Measurements from ENCODE around the gene KAT2A.

The KAT2A gene

GRCh38 chr17:42068979-42069378 is 52.2 kb downstream of the KAT2A start:
- no peak for TF ChIP-seq CEBPB (IDR thresholded peaks at IDR 0.05)
- no peak for TF ChIP-seq EGR1 (IDR thresholded peaks at IDR 0.05)
- TF ChIP-seq EP300 (IDR thresholded peaks at IDR 0.05; ENCODE audit: borderline replicate concordance) = no peak
- TF ChIP-seq TAF1 (IDR thresholded peaks at IDR 0.05; ENCODE audit: low read depth) = no peak
- TF ChIP-seq FOXM1 (IDR thresholded peaks at IDR 0.05; ENCODE audit: borderline replicate concordance, low read depth) = no peak

- peak; percentile 76 for TF ChIP-seq RAD21 (IDR thresholded peaks at IDR 0.05; ENCODE audit: low read depth)
- no peak for TF ChIP-seq USF1 (IDR thresholded peaks at IDR 0.05)
- peak; percentile 64; the same call in 1 of the 2 replicates for TF ChIP-seq ZBTB7A (IDR thresholded peaks at IDR 0.05; ENCODE audit: low read depth)
These were observed 53.6 kb downstream of the KAT2A start for GRCh38 chr17:42067371-42068091.

GRCh38 chr17:42065201-42065600 is 56.0 kb downstream of the KAT2A start:
- TF ChIP-seq NFIC (IDR thresholded peaks at IDR 0.05) (no peak), RAD21 (IDR thresholded peaks at IDR 0.05; ENCODE audit: low read depth) (no peak), USF1 (IDR thresholded peaks at IDR 0.05) (no peak), TCF12 (IDR thresholded peaks at IDR 0.05; ENCODE audit: low read depth) (no peak), REST (IDR thresholded peaks at IDR 0.05; ENCODE audit: low read depth) (no peak), TAF1 (IDR thresholded peaks at IDR 0.05; ENCODE audit: low read depth) (no peak), ZBTB7A (IDR thresholded peaks at IDR 0.05; ENCODE audit: low read depth) (no peak), FOXM1 (IDR thresholded peaks at IDR 0.05; ENCODE audit: borderline replicate concordance, low read depth) (no peak), CREB1 (IDR thresholded peaks at IDR 0.05; ENCODE audit: low read depth) (no peak), TEAD4 (IDR thresholded peaks at IDR 0.05) (no peak), CEBPB (IDR thresholded peaks at IDR 0.05) (no peak), EGR1 (IDR thresholded peaks at IDR 0.05) (no peak), MAX (IDR thresholded peaks at IDR 0.05) (no peak), EP300 (IDR thresholded peaks at IDR 0.05; ENCODE audit: borderline replicate concordance) (no peak), YY1 (IDR thresholded peaks at IDR 0.05; ENCODE audit: low read depth) (no peak)
